Natural killer cell (primary cell): ENCODE measurements around the gene COL5A1. TPM values are rescaled to one million over a fixed set of nuclear protein-coding genes. Genes with fewer than 3 reads are reported as not detected.

Experiments used
- ATAC-seq, 3 donors: fragments of 150-1000 bp in 2 of 3; fragments of 200-7000 bp in 1 of 3; cut with Tn5 transposase; 1 replicate in 1 of 3; 2 replicates in 2 of 3; pipeline ENCODE4 v1.10.0; 2021; ENCODE audit warnings: mild to moderate bottlenecking in 2 of 3, moderate library complexity in 2 of 3
- DNase-seq, 2 donors: peaks; one replicate each; pipeline versions ENCODE4 v3.0.0 to v3.0.0-alpha.2; 2013 to 2021; ENCODE audit warnings: mixed read lengths in 1 of 2
- H3K27ac ChIP-seq: one replicate; pipeline ENCODE4 v1.5.1; 2013; ENCODE audit warnings: mild to moderate bottlenecking, low read length
- H3K27me3 ChIP-seq: one replicate; pipeline ENCODE4 v1.6.1; 2013; ENCODE audit warnings: low read length; ENCODE audit not compliant: control insufficient read depth, insufficient read depth
- H3K36me3 ChIP-seq: one replicate; pipeline ENCODE4 v1.6.1; 2013; ENCODE audit warnings: low read length; ENCODE audit not compliant: control insufficient read depth, insufficient read depth
- H3K4me1 ChIP-seq: one replicate; pipeline ENCODE4 v1.6.1; 2013; ENCODE audit warnings: low read length; ENCODE audit not compliant: control insufficient read depth, insufficient read depth
- H3K4me3 ChIP-seq: one replicate; pipeline ENCODE4 v1.5.1; 2013; ENCODE audit warnings: low read length
- H3K9me3 ChIP-seq: one replicate; pipeline ENCODE4 v1.6.1; 2013; ENCODE audit warnings: low read length; ENCODE audit not compliant: control insufficient read depth, insufficient read depth
- H3K27ac Mint-ChIP-seq, 2 donors: one replicate each; pipeline ENCODE4 v1.8.0; 2022; ENCODE audit warnings: mild to moderate bottlenecking in 2 of 2, mixed read lengths in 2 of 2, moderate library complexity in 1 of 2
- H3K27me3 Mint-ChIP-seq, 2 donors: one replicate each; pipeline ENCODE4 v1.8.0; 2022; ENCODE audit warnings: low read depth in 2 of 2, mixed read lengths in 2 of 2
- H3K36me3 Mint-ChIP-seq: one replicate; pipeline ENCODE4 v1.8.0; 2022; ENCODE audit warnings: mixed read lengths
- H3K4me1 Mint-ChIP-seq, 2 donors: one replicate each; pipeline ENCODE4 v1.8.0; 2022; ENCODE audit warnings: mixed read lengths in 2 of 2
- H3K4me3 Mint-ChIP-seq: one replicate; pipeline ENCODE4 v1.8.0; 2022; ENCODE audit warnings: mild to moderate bottlenecking, moderate library complexity, mixed read lengths
- H3K9me3 Mint-ChIP-seq, 2 donors: one replicate each; pipeline ENCODE4 v1.8.0; 2022; ENCODE audit warnings: mixed read lengths in 2 of 2
- CTCF ChIP-seq: fragments of 200-600 bp; IDR thresholded peaks from one replicate; pipeline ENCODE4 v1.8.0; 2022; ENCODE audit warnings: antibody characterized with exemption
- WGBS: methylation state at CpG from one replicate; pipeline ENCODE4 v1.1.7; 2013; ENCODE audit warnings: missing lambda C conversion rate; ENCODE audit not compliant: insufficient coverage; 5-methylcytosine and 5-hydroxymethylcytosine counted together
- intact Hi-C: fragments of 100-400 bp; cut with micrococcal nuclease; formaldehyde crosslinking; loops from one replicate; pipeline ENCODE4 v1.14.2; 2022
- total RNA-seq, 4 donors: library from RNA; stranded (reverse); fragments of 120-200 nt in 1 of 4; gene quantifications; one replicate each; pipeline versions ENCODE4 v1.2.3 to v1.2.4, GENCODE V29; 2013 to 2022

COL5A1 gene
- total RNA-seq, 3 donors from 2014 or later (not counting 1 experiment from before 2014, with no cell fraction given) = 0.11 to 0.28 (median 0.23) TPM

GRCh38 chr9:134722120-134722701, 80.6 kb downstream of the COL5A1 start:
- Histone ChIP-seq H3K36me3 (no peaks in the 10 kb centered on the region), H3K9me3 (no peaks in the 10 kb centered on the region), H3K27ac (no peak overlapping the region), H3K4me3 (no peak overlapping the region), H3K27me3 (no peaks in the 10 kb centered on the region), H3K4me1 (peaks cover 36% of the 10 kb centered on the region)
- Mint-ChIP-seq H3K27ac (no peak overlapping the region), H3K9me3 (no peaks in the 10 kb centered on the region), H3K27me3 (peaks cover 9 to 11% of the 10 kb centered on the region in 2 donors), H3K4me1 (peaks cover 12 to 14% of the 10 kb centered on the region in 2 donors), H3K36me3 (no peaks in the 10 kb centered on the region), H3K4me3 (no peak overlapping the region)
- WGBS = 85% methylated on average over 15 of the region's 15 CpGs
- no peak for ATAC-seq
- intact Hi-C loops = no loop called here
- DNase-seq = no peak
- no peak for TF ChIP-seq CTCF

GRCh38 chr9:134723037-134723436, 81.4 kb downstream of the COL5A1 start:
- H3K9me3 Mint-ChIP-seq = no peaks in the 10 kb centered on the region
- Histone ChIP-seq H3K9me3 (no peaks in the 10 kb centered on the region), H3K4me3 (no peak overlapping the region), H3K27ac (no peak overlapping the region), H3K27me3 (no peaks in the 10 kb centered on the region), H3K36me3 (no peaks in the 10 kb centered on the region), H3K4me1 (peaks cover 36% of the 10 kb centered on the region)
- no peaks in the 10 kb centered on the region for H3K36me3 Mint-ChIP-seq
- ATAC-seq (peak in 1 of 3 donors; percentile 34), DNase-seq (no peak)
- H3K27ac Mint-ChIP-seq = no peak overlapping the region
- peaks cover 9 to 11% of the 10 kb centered on the region in 2 donors for H3K27me3 Mint-ChIP-seq
- no peak overlapping the region for H3K4me3 Mint-ChIP-seq
- intact Hi-C loops = no loop called here
- 22% methylated on average over 17 of the region's 17 CpGs for WGBS
- peaks cover 12 to 14% of the 10 kb centered on the region in 2 donors for H3K4me1 Mint-ChIP-seq
- no peak for TF ChIP-seq CTCF

- no peak overlapping the region for H3K4me3 Mint-ChIP-seq
- Histone ChIP-seq H3K27ac (no peak overlapping the region), H3K9me3 (no peaks in the 10 kb centered on the region), H3K4me1 (peaks cover 36% of the 10 kb centered on the region), H3K27me3 (no peaks in the 10 kb centered on the region), H3K4me3 (no peak overlapping the region), H3K36me3 (no peaks in the 10 kb centered on the region)
- peak in 1 of 3 donors; percentile 21 for ATAC-seq
- no peak for TF ChIP-seq CTCF
- no peaks in the 10 kb centered on the region for H3K9me3 Mint-ChIP-seq
- peaks cover 12 to 14% of the 10 kb centered on the region in 2 donors for H3K4me1 Mint-ChIP-seq
- DNase-seq = no peak
- intact Hi-C loops = no loop called here
- no peaks in the 10 kb centered on the region for H3K36me3 Mint-ChIP-seq
- WGBS = 39% methylated on average over 13 of the region's 13 CpGs
- H3K27ac Mint-ChIP-seq = no peak overlapping the region
- H3K27me3 Mint-ChIP-seq = peaks cover 9 to 11% of the 10 kb centered on the region in 2 donors
These were observed 82.0 kb downstream of the COL5A1 start for GRCh38 chr9:134723491-134724190.
